Fibroblast of peridontal ligament (primary cell): ENCODE results near the gene SULT6B1.
A peak's percentile ranks its signal among the peaks of the same experiment; 100 is the strongest.
"Not testable (repeated sequence)": the region's sequence is repeated elsewhere in the genome, so short reads cannot be mapped to it uniquely, and the experiment has no call there.

Source experiments
- DNase-seq: peaks from one replicate; pipeline ENCODE4 v3.0.0-alpha.2; 2010; ENCODE audit errors: extremely low read depth

SULT6B1 gene

GRCh38 chr2:37196320-37197195 is 8.1 kb upstream of the SULT6B1 start, which contains the start of gene CEBPZOS:
CEBPZOS (plus strand) TSS chr2:37196496; CDS start chr2:37199705, 3,209 bp downstream.
- DNase-seq = peak; percentile 81

- DNase-seq = not testable (repeated sequence)
These were observed 7.4 kb upstream of the SULT6B1 start for GRCh38 chr2:37195862-37196319.

GRCh38 chr2:37192551-37192950 is 4.1 kb upstream of the SULT6B1 start:
- DNase-seq = no peak

GRCh38 chr2:37191747-37192146 is 3.3 kb upstream of the SULT6B1 start:
- no peak for DNase-seq

GRCh38 chr2:37191253-37191652 is 2.8 kb upstream of the SULT6B1 start:
- DNase-seq = no peak

- DNase-seq = no peak
These were observed 1.8 kb upstream of the SULT6B1 start for GRCh38 chr2:37190290-37190689.

- peak; percentile 83 for DNase-seq
These were observed 1.1 kb upstream of the SULT6B1 start for GRCh38 chr2:37189452-37190153.

GRCh38 chr2:37181726-37182684 is 6.5 kb downstream of the SULT6B1 start:
- DNase-seq = peak; percentile 33

GRCh38 chr2:37180640-37181039 is 7.8 kb downstream of the SULT6B1 start:
- DNase-seq = no peak

- peak; percentile 64 for DNase-seq
These were observed 8.3 kb downstream of the SULT6B1 start for GRCh38 chr2:37180006-37180639.

- no peak for DNase-seq
These were observed 14.7 kb downstream of the SULT6B1 start for GRCh38 chr2:37173741-37174140.

- DNase-seq = no peak
These were observed 16.9 kb downstream of the SULT6B1 start for GRCh38 chr2:37171624-37171950.

GRCh38 chr2:37168217-37168981 is 20.1 kb downstream of the SULT6B1 start:
- DNase-seq = peak; percentile 61

GRCh38 chr2:37167636-37168180 is 20.8 kb downstream of the SULT6B1 start:
- no peak for DNase-seq

GRCh38 chr2:37164757-37165156 is 23.7 kb downstream of the SULT6B1 start:
- no peak for DNase-seq

GRCh38 chr2:37156857-37157714 is 31.4 kb downstream of the SULT6B1 start, which contains the start of gene EIF2AK2:
EIF2AK2 (minus strand) TSS chr2:37156980; CDS start chr2:37147806, 9,174 bp downstream.
- peak; percentile 82 for DNase-seq

GRCh38 chr2:37156071-37156856 is 32.2 kb downstream of the SULT6B1 start:
- peak; percentile 60 for DNase-seq

- DNase-seq = no peak
These were observed 33.7 kb downstream of the SULT6B1 start for GRCh38 chr2:37154785-37155184.
